Fibroblast of pulmonary artery (primary cell): Measurements from ENCODE around the gene TENM4.
A peak's percentile ranks its signal among the peaks of the same experiment; 100 is the strongest.

Experiments
- DNase-seq: peaks from one replicate; pipeline ENCODE4 v3.0.0-alpha.2; 2010; ENCODE audit warnings: low read depth
- H3K4me3 ChIP-seq: replicated peaks from 2 replicates; pipeline ENCODE4 v1.5.1; 2011; ENCODE audit warnings: low read depth, mild to moderate bottlenecking, control low read depth, low read length, moderate library complexity
- CTCF ChIP-seq: IDR thresholded peaks from 2 replicates; pipeline ENCODE4 v1.5.1; 2011; ENCODE audit warnings: mild to moderate bottlenecking, control low read depth, low read length, inconsistent platforms; ENCODE audit errors: missing control alignments

Gene TENM4

GRCh38 chr11:78878631-78879030 is 562.2 kb downstream of the TENM4 start:
- no peak overlapping the region for H3K4me3 ChIP-seq
- no peak for DNase-seq
- no peak for TF ChIP-seq CTCF

GRCh38 chr11:78876676-78877075 is 564.2 kb downstream of the TENM4 start:
- TF ChIP-seq CTCF: no peak
- no peak for DNase-seq
- no peak overlapping the region for H3K4me3 ChIP-seq

GRCh38 chr11:78870655-78871054 is 570.2 kb downstream of the TENM4 start:
- no peak for TF ChIP-seq CTCF
- H3K4me3 ChIP-seq: no peak overlapping the region
- DNase-seq: no peak

GRCh38 chr11:78869293-78869692 is 571.5 kb downstream of the TENM4 start:
- DNase-seq: no peak

GRCh38 chr11:78868563-78868962 is 572.3 kb downstream of the TENM4 start:
- DNase-seq: no peak
- no peak overlapping the region for H3K4me3 ChIP-seq
- no peak for TF ChIP-seq CTCF

More at GRCh38 chr11:78869293-78869692, 571.5 kb downstream of the TENM4 start:
- H3K4me3 ChIP-seq: no peak overlapping the region
- no peak for TF ChIP-seq CTCF

- peak; percentile 54 for DNase-seq
- TF ChIP-seq CTCF: no peak
- no peak overlapping the region for H3K4me3 ChIP-seq
These were observed 580.0 kb downstream of the TENM4 start for GRCh38 chr11:78860720-78861422.

- no peak overlapping the region for H3K4me3 ChIP-seq
- TF ChIP-seq CTCF: no peak
- DNase-seq: no peak
These were observed 583.1 kb downstream of the TENM4 start for GRCh38 chr11:78857688-78858087.
